Nephron (organoid): ENCODE measurements around the gene ZNF492.

Source experiments
- H3K27ac Mint-ChIP-seq, 3 experiments: 2 replicates each; pipeline ENCODE4 v1.8.0; 2020; ENCODE audit warnings: mixed read lengths in 3 of 3, mild to moderate bottlenecking in 2 of 3, moderate library complexity in 1 of 3
- H3K27me3 Mint-ChIP-seq: 2 replicates; pipeline ENCODE4 v1.8.0; 2021; ENCODE audit warnings: low read depth, mild to moderate bottlenecking, moderate library complexity, mixed read lengths
- H3K36me3 Mint-ChIP-seq: 2 replicates; pipeline ENCODE4 v1.8.0; 2020; ENCODE audit warnings: low read depth, mixed read lengths
- H3K4me1 Mint-ChIP-seq: 2 replicates; pipeline ENCODE4 v1.8.0; 2020; ENCODE audit warnings: mixed read lengths
- H3K4me3 Mint-ChIP-seq, 3 experiments: 2 replicates each; pipeline ENCODE4 v1.8.0; 2020; ENCODE audit warnings: mild to moderate bottlenecking in 3 of 3, mixed read lengths in 3 of 3, moderate library complexity in 2 of 3
- H3K9me3 Mint-ChIP-seq: 2 replicates; pipeline ENCODE4 v1.8.0; 2020; ENCODE audit warnings: mixed read lengths
- CTCF ChIP-seq, 3 experiments: fragments of 200-600 bp; sonication (generic); IDR thresholded peaks; one replicate each; pipeline ENCODE4 v1.5.0; 2021; ENCODE audit warnings: antibody characterized with exemption in 3 of 3; ENCODE audit not compliant: unreplicated experiment in 3 of 3

ZNF492 gene

GRCh38 chr19:22620401-22620800 is 13.7 kb upstream of the ZNF492 start:
- no peak for TF ChIP-seq CTCF (IDR thresholded peaks at IDR 0.05; ENCODE audit: unreplicated experiment in 3 of 3)
- no peaks in the 10 kb centered on the region for H3K27me3 Mint-ChIP-seq
- H3K27ac Mint-ChIP-seq: no peak overlapping the region
- H3K9me3 Mint-ChIP-seq: peaks cover 35% of the 10 kb centered on the region
- H3K4me1 Mint-ChIP-seq: no peaks in the 10 kb centered on the region
- no peaks in the 10 kb centered on the region for H3K36me3 Mint-ChIP-seq
- H3K4me3 Mint-ChIP-seq: no peak overlapping the region

GRCh38 chr19:22620912-22621311 is 13.2 kb upstream of the ZNF492 start:
- Mint-ChIP-seq H3K27me3 (no peaks in the 10 kb centered on the region), H3K4me1 (no peaks in the 10 kb centered on the region), H3K36me3 (no peaks in the 10 kb centered on the region), H3K9me3 (peaks cover 32% of the 10 kb centered on the region), H3K4me3 (no peak overlapping the region), H3K27ac (no peak overlapping the region)
- TF ChIP-seq CTCF (IDR thresholded peaks at IDR 0.05; ENCODE audit: unreplicated experiment in 3 of 3): no peak

- Mint-ChIP-seq H3K9me3 (peaks cover 31% of the 10 kb centered on the region), H3K27me3 (no peaks in the 10 kb centered on the region), H3K27ac (no peak overlapping the region), H3K4me3 (no peak overlapping the region), H3K4me1 (no peaks in the 10 kb centered on the region), H3K36me3 (peaks cover 2% of the 10 kb centered on the region)
- no peak for TF ChIP-seq CTCF (IDR thresholded peaks at IDR 0.05; ENCODE audit: unreplicated experiment in 3 of 3)
Measured at GRCh38 chr19:22622020-22622419, 12.1 kb upstream of the ZNF492 start.

DNA sequence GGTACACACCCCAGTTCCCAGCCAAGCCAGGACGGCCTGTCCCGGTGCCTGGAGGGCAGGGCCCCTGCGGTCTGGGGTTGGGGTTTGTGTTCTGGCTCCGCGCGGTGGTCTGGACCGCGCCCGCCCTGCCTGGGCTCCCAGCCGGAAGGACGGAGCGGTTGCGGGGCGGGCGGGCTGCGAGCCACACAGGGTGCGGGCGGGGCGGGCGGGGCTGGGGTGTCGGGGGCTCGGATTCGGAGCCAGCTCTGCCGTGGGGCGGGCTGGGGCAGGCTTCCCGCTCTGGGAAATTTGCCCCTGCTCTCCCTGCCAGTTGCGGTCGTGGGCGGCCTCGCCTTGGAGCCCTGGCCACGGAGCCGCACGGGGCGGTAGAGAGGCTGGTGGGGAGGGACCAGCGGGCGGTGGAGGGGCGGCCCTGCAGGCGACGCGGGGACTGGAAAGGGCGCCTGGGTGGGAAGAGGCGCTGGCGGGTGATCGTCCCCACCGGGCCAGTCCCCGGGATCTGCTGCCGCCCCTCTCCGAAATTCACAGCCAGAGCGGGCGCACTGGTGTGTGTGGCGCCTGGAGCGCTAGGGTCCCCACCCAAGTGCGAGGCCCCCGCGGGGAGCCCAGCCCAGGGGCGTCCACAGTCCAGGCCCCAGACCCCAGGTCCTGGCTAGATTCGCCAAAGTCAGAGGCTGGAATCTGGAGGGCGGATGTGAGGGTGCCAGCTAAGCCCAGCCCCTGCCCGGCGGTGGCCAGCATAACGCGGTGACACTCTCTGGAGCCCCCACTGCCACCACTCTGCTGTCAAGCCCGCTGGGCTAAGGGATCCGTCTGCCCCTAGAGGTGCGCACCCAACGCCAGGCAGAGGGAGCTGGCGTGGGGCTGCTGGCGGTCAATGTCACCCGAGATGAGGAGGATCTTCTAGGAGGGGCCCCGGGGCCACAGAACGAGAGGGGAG is 11.0 kb upstream of the ZNF492 start:
- no peaks in the 10 kb centered on the region for H3K27me3 Mint-ChIP-seq
- H3K27ac Mint-ChIP-seq: no peak overlapping the region
- peaks cover 36% of the 10 kb centered on the region for H3K9me3 Mint-ChIP-seq
- H3K4me3 Mint-ChIP-seq: no peak overlapping the region
- no peaks in the 10 kb centered on the region for H3K4me1 Mint-ChIP-seq
- no peak for TF ChIP-seq CTCF (IDR thresholded peaks at IDR 0.05; ENCODE audit: unreplicated experiment in 3 of 3)
- peaks cover 3% of the 10 kb centered on the region for H3K36me3 Mint-ChIP-seq

DNA sequence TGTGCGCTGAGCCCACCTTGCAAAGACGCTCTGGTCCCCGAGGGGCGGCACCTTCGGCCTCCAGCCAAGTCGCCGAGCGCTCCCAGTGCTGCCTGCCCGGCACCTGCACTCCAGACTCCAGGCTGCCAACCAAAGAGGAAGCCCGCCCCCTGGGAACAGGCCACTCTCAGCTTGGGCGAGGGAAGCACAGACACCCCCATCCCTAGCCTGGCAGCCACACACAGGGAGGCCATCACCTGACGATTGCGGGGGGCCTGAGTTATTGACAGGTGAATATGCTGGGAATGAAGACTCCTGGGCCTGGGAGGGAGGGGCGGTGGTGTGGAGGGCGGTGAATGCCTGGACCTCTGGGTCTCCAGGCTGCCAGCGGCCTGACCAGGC is 10.3 kb upstream of the ZNF492 start:
- no peaks in the 10 kb centered on the region for H3K4me1 Mint-ChIP-seq
- TF ChIP-seq CTCF (IDR thresholded peaks at IDR 0.05; ENCODE audit: unreplicated experiment in 3 of 3): no peak

More for the DNA sequence above, 10.3 kb upstream of the ZNF492 start:
- Mint-ChIP-seq H3K27ac (no peak overlapping the region), H3K27me3 (no peaks in the 10 kb centered on the region), H3K36me3 (peaks cover 3% of the 10 kb centered on the region), H3K9me3 (peaks cover 36% of the 10 kb centered on the region), H3K4me3 (no peak overlapping the region)
